Measurements from ENCODE around the gene KLF3. TPM values are rescaled to one million over a fixed set of nuclear protein-coding genes. Genes with fewer than 3 reads are reported as not detected.

KLF3 gene
- total RNA-seq, 1 experiment from 2014 or later: 14.6 TPM

GRCh38 chr4:38717604-38718003 is 53.6 kb downstream of the KLF3 start:
- Histone ChIP-seq H3K9ac (ENCODE audit: low read length) (no peak overlapping the region), H3K27ac (ENCODE audit: low read length) (no peak overlapping the region)
- intact Hi-C loops (cut with micrococcal nuclease): no loop called here

GRCh38 chr4:38723114-38723513 is 59.1 kb downstream of the KLF3 start:
- intact Hi-C loops (cut with micrococcal nuclease): no loop called here
- H3K9me3 ChIP-seq (ENCODE audit: low read length): no peaks in the 10 kb centered on the region
- H3K4me1 ChIP-seq (ENCODE audit: insufficient read depth, low read length): peaks cover 1% of the 10 kb centered on the region
- H3K36me3 ChIP-seq (ENCODE audit: low read depth, low read length): no peaks in the 10 kb centered on the region
- ChIA-PET POLR2A (ENCODE audit: unreplicated experiment) (no interaction called here), CTCF (no interaction called here)
- no peaks in the 10 kb centered on the region for H3K79me2 ChIP-seq (ENCODE audit: low read length)
- no peak overlapping the region for H3K9ac ChIP-seq (ENCODE audit: low read length)
- H3F3A ChIP-seq (ENCODE audit: low read length, unreplicated experiment): no peaks in the 10 kb centered on the region
- H2AFZ ChIP-seq (ENCODE audit: low read length): no peak overlapping the region
- no peak overlapping the region for H3K27ac ChIP-seq (ENCODE audit: low read length)
- ATAC-seq (no peak), DNase-seq (no peak)
- TF ChIP-seq, protein P1, sequence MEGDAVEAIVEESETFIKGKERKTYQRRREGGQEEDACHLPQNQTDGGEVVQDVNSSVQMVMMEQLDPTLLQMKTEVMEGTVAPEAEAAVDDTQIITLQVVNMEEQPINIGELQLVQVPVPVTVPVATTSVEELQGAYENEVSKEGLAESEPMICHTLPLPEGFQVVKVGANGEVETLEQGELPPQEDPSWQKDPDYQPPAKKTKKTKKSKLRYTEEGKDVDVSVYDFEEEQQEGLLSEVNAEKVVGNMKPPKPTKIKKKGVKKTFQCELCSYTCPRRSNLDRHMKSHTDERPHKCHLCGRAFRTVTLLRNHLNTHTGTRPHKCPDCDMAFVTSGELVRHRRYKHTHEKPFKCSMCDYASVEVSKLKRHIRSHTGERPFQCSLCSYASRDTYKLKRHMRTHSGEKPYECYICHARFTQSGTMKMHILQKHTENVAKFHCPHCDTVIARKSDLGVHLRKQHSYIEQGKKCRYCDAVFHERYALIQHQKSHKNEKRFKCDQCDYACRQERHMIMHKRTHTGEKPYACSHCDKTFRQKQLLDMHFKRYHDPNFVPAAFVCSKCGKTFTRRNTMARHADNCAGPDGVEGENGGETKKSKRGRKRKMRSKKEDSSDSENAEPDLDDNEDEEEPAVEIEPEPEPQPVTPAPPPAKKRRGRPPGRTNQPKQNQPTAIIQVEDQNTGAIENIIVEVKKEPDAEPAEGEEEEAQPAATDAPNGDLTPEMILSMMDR (conservative IDR thresholded peaks at IDR 0.05; ENCODE audit: low read depth, low read length): no peak
- TF ChIP-seq EZH2 (IDR thresholded peaks at IDR 0.05; ENCODE audit: low read length, unreplicated experiment) (no peak), EZH2phosphoT487 (IDR thresholded peaks at IDR 0.05; ENCODE audit: borderline replicate concordance, low read length) (no peak)
- BruUV-seq (replicated peaks): no TSS peak
- H3K9me2 ChIP-seq (replicated peaks; ENCODE audit: low read length): no peaks in the 10 kb centered on the region
- no peak overlapping the region for H3K4me3 ChIP-seq (ENCODE audit: low read length)
- H4K20me1 ChIP-seq (ENCODE audit: low read length): no peaks in the 10 kb centered on the region
- no peak overlapping the region for H3K4me2 ChIP-seq (ENCODE audit: low read length)
- no peaks in the 10 kb centered on the region for H3K27me3 ChIP-seq (ENCODE audit: low read length)

More at GRCh38 chr4:38717604-38718003, 53.6 kb downstream of the KLF3 start:
- no peaks in the 10 kb centered on the region for H3K9me3 ChIP-seq (ENCODE audit: low read length)
- H3K27me3 ChIP-seq (ENCODE audit: low read length): no peaks in the 10 kb centered on the region
- no peaks in the 10 kb centered on the region for H3K36me3 ChIP-seq (ENCODE audit: low read depth, low read length)
- H2AFZ ChIP-seq (ENCODE audit: low read length): no peak overlapping the region
- no peaks in the 10 kb centered on the region for H4K20me1 ChIP-seq (ENCODE audit: low read length)
- CTCF ChIA-PET: no interaction called here
- no TSS peak for BruUV-seq (replicated peaks)
- H3K4me1 ChIP-seq (ENCODE audit: insufficient read depth, low read length): no peaks in the 10 kb centered on the region
- DNase-seq (no peak), ATAC-seq (peak; percentile 38; the same call in 1 of the 2 replicates)
- TF ChIP-seq EZH2 (IDR thresholded peaks at IDR 0.05; ENCODE audit: low read length, unreplicated experiment) (no peak), EZH2phosphoT487 (IDR thresholded peaks at IDR 0.05; ENCODE audit: borderline replicate concordance, low read length) (no peak)
- TF ChIP-seq, protein P1 (conservative IDR thresholded peaks at IDR 0.05; ENCODE audit: low read depth, low read length): no peak
- H3K9me2 ChIP-seq (replicated peaks; ENCODE audit: low read length): no peaks in the 10 kb centered on the region
- POLR2A ChIA-PET (ENCODE audit: unreplicated experiment): no interaction called here
- H3K4me2 ChIP-seq (ENCODE audit: low read length): no peak overlapping the region
- H3K79me2 ChIP-seq (ENCODE audit: low read length): no peaks in the 10 kb centered on the region
- no peak overlapping the region for H3K4me3 ChIP-seq (ENCODE audit: low read length)
- H3F3A ChIP-seq (ENCODE audit: low read length, unreplicated experiment): no peaks in the 10 kb centered on the region

GRCh38 chr4:38723726-38724474 is 59.9 kb downstream of the KLF3 start:
- H3K9me3 ChIP-seq (ENCODE audit: low read length): no peaks in the 10 kb centered on the region
- no peak overlapping the region for H3K9ac ChIP-seq (ENCODE audit: low read length)
- H2AFZ ChIP-seq (ENCODE audit: low read length): no peak overlapping the region
- peaks cover 9% of the 10 kb centered on the region for H3K4me1 ChIP-seq (ENCODE audit: insufficient read depth, low read length)
- H3K4me2 ChIP-seq (ENCODE audit: low read length): no peak overlapping the region
- intact Hi-C loops (cut with micrococcal nuclease): no loop called here
- no peaks in the 10 kb centered on the region for H3K9me2 ChIP-seq (replicated peaks; ENCODE audit: low read length)
- no peaks in the 10 kb centered on the region for H3K27me3 ChIP-seq (ENCODE audit: low read length)
- POLR2A ChIA-PET (ENCODE audit: unreplicated experiment): no interaction called here
- TF ChIP-seq EZH2 (IDR thresholded peaks at IDR 0.05; ENCODE audit: low read length, unreplicated experiment) (no peak), EZH2phosphoT487 (IDR thresholded peaks at IDR 0.05; ENCODE audit: borderline replicate concordance, low read length) (no peak)
- TF ChIP-seq, protein P1 (conservative IDR thresholded peaks at IDR 0.05; ENCODE audit: low read depth, low read length): no peak
- ATAC-seq: no peak
- no peaks in the 10 kb centered on the region for H3F3A ChIP-seq (ENCODE audit: low read length, unreplicated experiment)
- no peak overlapping the region for H3K27ac ChIP-seq (ENCODE audit: low read length)
- H3K4me3 ChIP-seq (ENCODE audit: low read length): no peak overlapping the region
- no peaks in the 10 kb centered on the region for H3K79me2 ChIP-seq (ENCODE audit: low read length)
- CTCF ChIA-PET: no interaction called here
- H4K20me1 ChIP-seq (ENCODE audit: low read length): no peaks in the 10 kb centered on the region
- no peaks in the 10 kb centered on the region for H3K36me3 ChIP-seq (ENCODE audit: low read depth, low read length)
- BruUV-seq (replicated peaks): no TSS peak
- no peak for DNase-seq
